SIG-M5 treated with dmso at 0.1 percent for 504 hours (cell line): ENCODE data around the gene HSPA12A.
A peak's percentile ranks its signal among the peaks of the same experiment; 100 is the strongest.

Experiments used
- DNase-seq: peaks from one replicate; lab custom pipeline; 2025; ENCODE audit not compliant: unreplicated experiment; lab: John Stamatoyannopoulos, UW

The HSPA12A gene

DNA sequence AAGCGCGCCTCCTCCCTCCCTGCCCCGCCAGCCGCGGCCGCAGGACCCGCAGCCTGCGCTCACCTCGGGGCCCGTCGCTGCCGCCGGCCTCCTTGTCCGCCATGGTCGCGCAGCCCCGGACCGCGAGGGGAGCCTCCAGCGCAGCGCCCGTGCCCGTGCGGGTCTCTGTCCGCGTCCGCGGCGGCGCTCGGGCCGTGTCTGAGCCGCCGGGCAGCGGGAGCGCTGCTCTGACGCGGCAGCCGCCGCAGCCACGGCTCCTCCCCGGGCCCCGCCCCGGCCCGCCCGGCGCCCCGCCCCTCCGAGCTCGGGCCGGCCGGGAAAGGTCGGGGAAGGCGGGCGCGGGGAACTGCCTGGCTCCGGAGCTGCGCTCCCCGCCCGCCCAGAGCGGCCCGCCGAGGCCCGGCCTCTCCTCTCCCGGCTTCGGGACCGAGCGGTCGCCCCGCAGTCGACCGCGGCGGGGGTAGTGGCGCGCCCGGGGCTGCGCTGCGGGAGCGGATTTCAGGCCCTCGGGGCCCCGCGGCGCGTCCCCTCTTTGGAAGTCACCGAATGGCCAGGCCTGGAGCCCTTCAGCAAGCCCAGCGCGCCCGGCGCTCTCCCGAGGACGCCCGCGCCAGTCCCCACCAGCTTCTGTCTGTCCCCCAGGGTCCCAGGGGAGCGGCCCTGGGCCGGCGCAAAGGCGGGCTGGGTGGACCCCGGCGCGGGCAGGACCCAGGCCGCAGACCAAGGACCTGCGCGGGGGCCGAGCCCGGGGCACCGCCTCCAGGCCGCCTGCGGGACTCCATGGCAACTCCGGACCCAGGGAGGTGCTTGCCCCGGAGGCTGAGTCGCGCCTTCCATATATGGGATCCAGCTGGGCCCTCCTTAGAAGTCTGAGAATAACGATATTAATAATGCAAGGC lies at the start of gene HSPA12A:
Gene HSPA12A, minus strand, starts transcription at position 200 of the 899 bp plus-strand sequence. Its CDS starts 97 bp downstream, at position 103.
- DNase-seq = peak; percentile 21

- DNase-seq = no peak
Observed at GRCh38 chr10:116791241-116791640, 48.9 kb upstream of the HSPA12A start.

DNA sequence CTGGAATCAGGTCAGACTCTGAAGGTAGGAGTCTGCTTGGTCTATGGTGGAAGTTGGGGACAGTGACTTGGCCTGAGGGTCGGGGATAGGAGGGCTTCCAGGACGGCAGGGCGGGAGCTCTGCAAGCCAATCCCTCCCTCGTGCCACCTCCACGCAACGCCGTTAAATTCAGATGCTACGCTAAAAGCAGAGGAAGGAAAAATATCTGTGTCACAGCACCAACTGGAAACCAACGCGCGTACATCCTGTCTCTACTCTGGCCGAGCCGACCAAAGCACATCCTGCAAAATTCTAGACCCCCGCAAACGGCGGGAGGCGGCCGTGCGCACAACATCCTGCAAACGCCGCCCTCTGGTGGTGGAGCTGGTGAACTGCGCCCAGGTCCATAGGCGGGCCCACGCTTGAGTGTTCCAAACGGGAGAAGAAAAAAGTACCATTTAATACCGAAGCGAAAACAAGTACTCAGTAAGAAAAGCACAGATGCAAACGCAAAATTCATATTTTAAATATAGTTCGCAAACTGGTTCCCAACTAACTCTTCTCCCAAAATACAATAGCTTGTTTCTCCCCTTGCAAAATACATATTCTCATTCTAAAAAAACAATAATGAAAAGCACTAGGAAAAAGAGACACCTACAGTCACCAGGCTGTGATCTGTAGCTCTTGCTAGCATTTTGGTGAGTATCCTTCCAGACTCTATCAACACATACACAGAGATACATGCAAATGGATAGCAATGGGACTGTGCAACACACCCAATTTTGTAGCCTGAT lies 45.7 kb upstream of the HSPA12A start:
- DNase-seq = peak; percentile 39

DNA sequence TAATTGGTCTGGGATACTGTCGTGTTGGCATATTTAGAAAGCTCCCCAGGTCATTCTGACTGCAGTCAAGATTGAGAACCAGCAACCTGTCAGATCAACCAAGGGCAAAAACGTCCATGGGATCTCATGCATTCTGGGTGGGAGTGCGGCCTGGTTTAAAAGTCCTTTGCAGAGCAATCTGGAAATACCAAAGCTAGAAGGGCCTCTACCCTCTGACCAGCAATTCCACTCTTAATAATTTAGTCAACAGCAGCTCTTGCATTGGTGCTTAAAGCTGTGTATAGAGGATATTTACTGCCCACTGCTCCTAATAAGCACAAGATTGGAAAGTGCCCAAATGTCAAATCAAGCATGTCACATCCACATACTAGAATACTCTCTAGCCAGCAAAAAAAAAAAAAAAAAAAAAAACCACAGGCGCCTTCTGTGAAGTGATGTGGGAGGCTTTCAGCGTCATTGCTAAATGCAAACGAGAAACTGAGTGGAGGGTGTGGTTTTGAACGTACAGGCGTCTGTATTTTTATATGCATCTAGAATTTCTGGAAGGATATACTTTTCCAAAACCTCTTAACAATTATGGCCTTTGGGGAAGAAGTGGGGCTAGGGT lies 44.8 kb upstream of the HSPA12A start:
- no peak for DNase-seq

GRCh38 chr10:116785867-116786266 lies 43.5 kb upstream of the HSPA12A start:
- DNase-seq = no peak

GRCh38 chr10:116785282-116785681 lies 42.9 kb upstream of the HSPA12A start:
- no peak for DNase-seq

DNA sequence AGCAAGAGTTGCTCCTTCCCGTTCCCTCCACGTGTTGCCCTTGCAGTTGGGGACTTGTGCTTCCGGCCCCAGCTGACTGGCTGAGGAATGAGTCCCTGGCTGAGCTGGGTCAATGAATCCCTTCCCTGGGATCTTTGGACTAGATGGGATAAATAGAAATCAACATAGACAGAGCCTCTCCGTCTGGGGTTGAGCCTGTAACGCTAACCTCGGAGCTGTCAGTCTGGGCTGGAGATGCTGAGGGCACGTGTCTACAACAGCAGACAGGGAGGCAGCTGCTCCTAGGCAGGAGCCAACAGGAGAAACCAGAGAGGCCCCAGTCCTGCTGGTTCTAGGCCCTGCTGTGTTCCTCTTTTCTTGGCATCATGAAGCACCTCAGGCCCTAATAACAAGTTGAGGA lies 42.3 kb upstream of the HSPA12A start:
- DNase-seq = no peak

DNA sequence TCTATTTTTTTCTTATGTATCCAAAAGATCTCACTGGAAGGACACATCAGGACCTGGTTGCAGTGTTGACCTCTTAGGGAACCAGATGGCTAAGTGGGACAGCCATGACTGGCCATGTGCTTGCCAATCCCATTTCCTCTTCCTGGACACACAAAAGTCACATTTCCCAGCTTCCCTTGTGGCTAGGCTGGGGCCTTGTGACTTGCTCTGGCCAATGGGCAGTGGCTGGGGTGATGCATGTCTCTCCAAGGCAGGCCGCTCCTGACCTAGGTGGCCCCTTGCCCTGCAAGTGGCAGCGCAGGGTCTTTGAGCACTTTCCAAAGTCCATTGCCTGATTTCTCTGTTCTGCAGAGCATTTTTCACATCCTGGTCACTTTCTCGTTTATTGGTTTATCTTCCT lies 41.7 kb upstream of the HSPA12A start:
- DNase-seq = no peak

- no peak for DNase-seq
Observed at GRCh38 chr10:116783011-116783655, 40.8 kb upstream of the HSPA12A start.

DNA sequence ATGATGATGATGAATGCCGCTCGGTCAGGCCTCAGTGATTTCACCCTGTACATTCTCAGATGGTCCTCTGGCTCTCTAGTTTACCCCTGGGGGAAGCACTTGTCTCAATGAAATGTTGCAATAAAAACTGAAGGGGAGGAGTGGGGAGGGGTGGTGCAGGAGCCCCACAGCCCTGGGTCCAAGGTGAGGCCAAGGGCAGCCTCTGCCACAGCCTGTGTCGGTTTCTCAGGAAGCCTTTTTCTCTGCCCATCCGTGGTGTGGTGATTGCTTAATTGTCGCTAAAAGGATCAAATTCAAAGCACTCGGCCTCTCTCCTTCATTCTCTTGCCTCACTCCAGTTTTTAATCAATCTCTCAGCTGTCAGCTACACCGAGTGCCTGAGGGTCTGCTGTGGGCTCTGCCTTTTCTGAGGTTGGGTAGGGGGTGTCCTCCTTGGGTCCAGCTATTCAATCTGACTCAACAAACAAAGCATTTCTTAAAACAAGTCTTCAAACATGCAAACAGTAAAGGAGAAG lies 39.1 kb upstream of the HSPA12A start:
- no peak for DNase-seq

GRCh38 chr10:116780691-116781205 lies 38.4 kb upstream of the HSPA12A start:
- no peak for DNase-seq

- no peak for DNase-seq
Observed at GRCh38 chr10:116779076-116779687, 36.8 kb upstream of the HSPA12A start.

DNA sequence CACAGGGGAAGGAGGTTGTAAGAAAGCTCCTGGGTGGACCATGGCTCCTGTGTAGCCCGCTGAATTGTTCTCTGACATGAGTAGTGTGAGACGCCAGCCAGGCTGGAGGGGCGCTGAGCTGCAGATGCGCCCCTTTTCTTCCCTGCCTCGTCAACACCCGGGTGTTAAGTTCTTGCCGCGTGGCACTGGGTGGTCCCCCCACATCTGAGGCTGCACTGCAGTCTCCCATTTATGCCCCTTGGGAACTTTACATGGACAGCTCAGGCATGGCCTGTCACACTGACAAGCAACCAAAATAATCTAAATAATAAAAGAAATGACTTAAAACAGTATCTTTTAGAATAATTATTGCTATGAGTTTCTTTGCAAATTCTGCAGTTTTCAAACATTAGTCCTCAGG lies 34.6 kb upstream of the HSPA12A start:
- DNase-seq = no peak

DNA sequence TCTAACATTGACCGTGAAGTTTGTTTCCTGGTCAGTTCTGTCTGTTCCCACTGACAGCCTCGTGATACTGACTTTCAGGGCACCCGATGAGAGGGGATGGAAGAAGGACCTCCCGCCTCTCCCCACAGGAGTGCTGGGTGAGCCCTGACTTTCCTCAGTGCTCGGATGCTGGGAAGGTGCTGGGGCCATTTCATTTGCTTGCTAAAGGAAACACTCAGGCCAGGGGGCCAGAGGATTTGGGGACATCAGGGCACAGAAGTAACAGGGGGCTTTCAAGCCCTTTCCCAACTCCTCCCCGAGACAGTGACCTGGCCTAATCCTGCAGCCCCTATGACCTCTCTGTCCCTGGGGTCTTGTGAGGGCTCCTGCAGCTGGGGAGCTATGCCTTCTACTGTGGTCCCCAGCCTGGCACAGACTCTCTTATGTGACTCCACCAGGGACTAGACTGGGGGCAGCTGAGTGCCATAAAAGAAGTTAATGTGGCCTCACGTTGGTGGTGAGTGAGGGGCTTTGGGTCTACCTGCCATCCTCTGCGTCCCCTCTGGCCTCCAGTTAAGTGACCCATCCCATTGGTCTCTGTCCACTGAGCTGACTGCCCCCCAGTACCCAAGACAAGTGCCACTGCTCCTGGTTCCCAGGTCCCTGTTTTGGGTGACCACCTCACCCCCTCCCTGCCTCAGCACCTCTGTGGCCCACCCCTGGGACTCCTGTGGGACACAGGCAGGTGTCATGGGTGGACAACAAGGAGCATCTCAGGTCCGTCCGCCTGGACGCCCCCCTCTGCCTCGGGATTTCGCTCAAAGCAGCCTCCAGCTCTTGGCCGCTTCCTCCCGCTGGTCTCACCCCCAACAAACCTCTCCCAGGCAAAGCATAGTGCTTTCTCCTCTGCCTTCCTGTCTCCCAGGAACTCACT lies 33.4 kb upstream of the HSPA12A start:
- no peak for DNase-seq

GRCh38 chr10:116774728-116775151 lies 32.4 kb upstream of the HSPA12A start:
- DNase-seq = no peak

DNA sequence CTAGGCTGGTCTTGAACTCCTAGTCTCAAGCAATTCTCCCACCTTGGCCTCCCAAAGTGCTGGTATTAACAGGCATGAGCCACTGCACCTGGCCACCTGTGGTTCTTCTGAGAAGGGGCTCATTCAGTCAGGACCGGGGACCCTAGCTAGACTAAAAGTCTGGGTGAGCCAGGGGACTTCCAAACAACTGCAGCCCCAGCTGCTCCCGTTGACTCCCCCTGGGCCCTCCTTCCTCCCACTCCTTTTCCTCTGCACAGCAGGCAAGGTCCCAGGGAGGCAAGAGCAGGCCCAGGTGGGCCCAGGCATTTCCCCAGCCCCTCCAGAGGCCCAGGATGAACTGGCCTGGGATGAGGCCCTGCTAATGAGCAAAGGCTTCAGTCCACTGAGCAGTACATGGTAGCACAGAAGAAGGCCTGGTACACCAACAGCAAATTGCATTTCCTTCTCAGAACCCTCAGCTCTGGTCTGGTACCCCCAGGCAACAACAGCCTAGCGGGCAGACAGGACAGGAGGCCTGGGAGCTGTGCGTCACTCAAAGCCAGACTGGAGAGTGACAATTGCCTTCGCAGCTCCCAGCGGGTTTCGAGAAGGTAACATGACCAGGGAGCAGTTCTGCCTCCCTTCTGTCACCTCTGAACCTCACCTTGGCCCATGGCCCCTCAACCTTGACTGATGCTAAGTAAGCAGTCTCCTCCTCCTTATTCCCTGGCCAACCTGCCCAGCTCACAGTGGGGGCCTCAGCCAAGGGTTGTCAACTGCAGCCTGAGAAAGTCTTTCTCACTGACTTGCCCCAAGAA lies 30.7 kb upstream of the HSPA12A start:
- no peak for DNase-seq

DNA sequence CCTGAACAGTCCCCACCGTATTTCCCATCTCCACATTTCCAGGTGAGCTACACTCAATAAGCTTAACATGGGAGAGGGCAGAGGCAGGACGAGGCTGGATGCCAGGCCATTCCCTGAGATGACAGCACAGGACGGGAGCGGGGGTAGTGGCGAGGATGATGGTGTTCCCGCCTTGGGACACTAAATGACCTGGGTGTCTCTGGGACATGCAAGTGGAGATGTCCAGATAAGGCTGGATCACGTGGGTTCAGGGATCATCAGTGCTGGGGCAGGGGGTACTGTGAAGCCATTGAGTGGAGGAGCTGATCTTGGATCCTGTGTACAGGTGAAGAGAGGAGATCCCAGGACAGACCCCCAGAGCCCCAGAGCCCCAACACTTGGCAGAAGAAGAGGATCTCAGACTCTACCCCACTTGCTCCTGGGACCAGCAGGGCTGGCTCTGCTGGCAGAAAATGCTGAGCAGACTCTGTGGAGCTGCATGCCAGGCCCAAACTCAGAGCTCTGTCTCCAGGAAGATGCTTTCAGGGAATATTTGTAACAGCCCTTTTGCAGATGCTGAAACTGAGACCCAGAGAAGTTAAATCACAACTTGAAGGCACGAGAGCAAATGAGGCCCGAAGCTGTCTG lies 29.7 kb upstream of the HSPA12A start:
- no peak for DNase-seq
